H9 (cell line): ENCODE measurements around the gene RGS6. TPM values are rescaled to one million over a fixed set of nuclear protein-coding genes. Genes with fewer than 3 reads are reported as not detected.

Source experiments
- DNase-seq: peaks from one replicate; pipeline ENCODE4 v3.0.0-alpha.2; 2017
- H2AFZ ChIP-seq: one replicate; pipeline ENCODE4 v1.6.1; 2013; ENCODE audit warnings: mild to moderate bottlenecking, low read length, control low read depth, moderate library complexity
- H2AK5ac ChIP-seq: 2 replicates; pipeline ENCODE4 v1.6.1; 2013; ENCODE audit warnings: low read length, control low read depth, mixed read lengths; ENCODE audit not compliant: insufficient read length
- H2BK120ac ChIP-seq: one replicate; pipeline ENCODE4 v1.6.1; 2013; ENCODE audit warnings: low read depth, mild to moderate bottlenecking, low read length, control low read depth, inconsistent platforms; ENCODE audit not compliant: poor library complexity, severe bottlenecking
- H2BK12ac ChIP-seq: 2 replicates; pipeline ENCODE4 v1.6.1; 2013; ENCODE audit warnings: low read length, control low read depth, mixed read lengths, low read depth; ENCODE audit not compliant: insufficient read length
- H2BK15ac ChIP-seq: 2 replicates; pipeline ENCODE4 v1.6.1; 2013; ENCODE audit warnings: low read depth, low read length, control low read depth
- H2BK20ac ChIP-seq: one replicate; pipeline ENCODE4 v1.6.1; 2013; ENCODE audit warnings: low read depth, mild to moderate bottlenecking, low read length, control low read depth, inconsistent platforms; ENCODE audit not compliant: poor library complexity, severe bottlenecking
- H2BK5ac ChIP-seq: 2 replicates; pipeline ENCODE4 v1.6.1; 2013; ENCODE audit warnings: low read length, control low read depth, mixed read lengths; ENCODE audit not compliant: insufficient read length
- H3K14ac ChIP-seq: 2 replicates; pipeline ENCODE4 v1.6.1; 2013; ENCODE audit warnings: low read length, control low read depth; ENCODE audit not compliant: insufficient read depth
- H3K18ac ChIP-seq: 2 replicates; pipeline ENCODE4 v1.6.1; 2013; ENCODE audit warnings: low read depth, mild to moderate bottlenecking, mixed read lengths, low read length, control low read depth; ENCODE audit not compliant: insufficient read length
- H3K23ac ChIP-seq: 2 replicates; pipeline ENCODE4 v1.6.1; 2013; ENCODE audit warnings: low read length, control low read depth, mixed read lengths, low read depth; ENCODE audit not compliant: insufficient read length
- H3K23me2 ChIP-seq: 2 replicates; pipeline ENCODE4 v1.6.1; 2013; ENCODE audit warnings: low read depth, mild to moderate bottlenecking, mixed read lengths, low read length, control low read depth; ENCODE audit not compliant: insufficient read length, poor library complexity, severe bottlenecking
- H3K27ac ChIP-seq: 2 replicates; pipeline ENCODE4 v1.5.1; 2013; ENCODE audit warnings: low read length, control low read depth, mixed read lengths, low read depth; ENCODE audit not compliant: insufficient read length
- H3K27me3 ChIP-seq: 2 replicates; pipeline ENCODE4 v1.6.1; 2013; ENCODE audit warnings: low read length, control low read depth, inconsistent platforms; ENCODE audit not compliant: insufficient read depth
- H3K4ac ChIP-seq: 2 replicates; pipeline ENCODE4 v1.6.1; 2013; ENCODE audit warnings: low read depth, mild to moderate bottlenecking, control low read depth, inconsistent platforms, low read length, moderate library complexity
- H3K4me1 ChIP-seq: 2 replicates; pipeline ENCODE4 v1.6.1; 2013; ENCODE audit warnings: low read length, control low read depth, inconsistent platforms; ENCODE audit not compliant: insufficient read depth
- H3K4me2 ChIP-seq: 2 replicates; pipeline ENCODE4 v1.6.1; 2013; ENCODE audit warnings: low read length, control low read depth, mixed read lengths; ENCODE audit not compliant: insufficient read length, insufficient read depth
- H3K56ac ChIP-seq: 2 replicates; pipeline ENCODE4 v1.6.1; 2013; ENCODE audit warnings: low read depth, mild to moderate bottlenecking, mixed read lengths, low read length, control low read depth; ENCODE audit not compliant: insufficient read length
- H3K79me1 ChIP-seq: 2 replicates; pipeline ENCODE4 v1.6.1; 2013; ENCODE audit warnings: low read depth, mild to moderate bottlenecking, moderate library complexity, low read length, control low read depth, inconsistent platforms; ENCODE audit not compliant: insufficient read depth, poor library complexity, severe bottlenecking
- H3K79me2 ChIP-seq: 2 replicates; pipeline ENCODE4 v1.6.1; 2013; ENCODE audit warnings: low read length, control low read depth, inconsistent platforms; ENCODE audit not compliant: insufficient read depth
- H3K9ac ChIP-seq: 2 replicates; pipeline ENCODE4 v1.6.1; 2013; ENCODE audit warnings: low read length, control low read depth, mixed read lengths; ENCODE audit not compliant: insufficient read length; ENCODE audit errors: extremely low read depth
- H3K9me3 ChIP-seq: one replicate; pipeline ENCODE4 v1.6.1; 2013; ENCODE audit warnings: low read depth, low read length, inconsistent platforms; ENCODE audit not compliant: control insufficient read depth
- H3T11ph ChIP-seq: one replicate; pipeline ENCODE4 v1.6.1; 2013; ENCODE audit warnings: mild to moderate bottlenecking, low read length, control low read depth, inconsistent platforms
- H4K20me1 ChIP-seq: one replicate; pipeline ENCODE4 v1.6.1; 2013; ENCODE audit not compliant: control insufficient read depth, insufficient read length, insufficient read depth
- H4K5ac ChIP-seq: 2 replicates; pipeline ENCODE4 v1.6.1; 2013; ENCODE audit warnings: low read depth, mild to moderate bottlenecking, mixed read lengths, low read length, control low read depth; ENCODE audit not compliant: insufficient read length
- H4K8ac ChIP-seq: replicated peaks from 2 replicates; pipeline ENCODE4 v1.6.1; 2013; ENCODE audit warnings: low read length, control low read depth, mixed read lengths, low read depth; ENCODE audit not compliant: insufficient read length
- H4K91ac ChIP-seq: 2 replicates; pipeline ENCODE4 v1.6.1; 2013; ENCODE audit warnings: low read depth, mild to moderate bottlenecking, moderate library complexity, mixed read lengths, low read length, control low read depth; ENCODE audit not compliant: insufficient read length
- H3K27ac Mint-ChIP-seq, 3 experiments: 2 replicates in 2 of 3; 3 replicates in 1 of 3; pipeline ENCODE4 v1.8.0; 2020 to 2021; ENCODE audit warnings: mixed read lengths in 3 of 3, mild to moderate bottlenecking in 1 of 3, moderate library complexity in 1 of 3
- H3K27me3 Mint-ChIP-seq: 2 replicates; pipeline ENCODE4 v1.8.0; 2021; ENCODE audit warnings: low read depth, mild to moderate bottlenecking, moderate library complexity, mixed read lengths
- H3K36me3 Mint-ChIP-seq, 3 experiments: 2 replicates in 2 of 3; 3 replicates in 1 of 3; pipeline ENCODE4 v1.8.0; 2020 to 2021; ENCODE audit warnings: low read depth in 3 of 3, mixed read lengths in 3 of 3; ENCODE audit not compliant: insufficient read depth in 1 of 3
- H3K4me1 Mint-ChIP-seq, 2 experiments: 2 replicates each; pipeline ENCODE4 v1.8.0; 2020; ENCODE audit warnings: mixed read lengths in 2 of 2
- H3K4me3 Mint-ChIP-seq, 2 experiments: 2 replicates in 1 of 2; 3 replicates in 1 of 2; pipeline ENCODE4 v1.8.0; 2020 to 2021; ENCODE audit warnings: mild to moderate bottlenecking in 2 of 2, mixed read lengths in 2 of 2, moderate library complexity in 1 of 2
- H3K9me3 Mint-ChIP-seq, 2 experiments: 2 replicates in 1 of 2; 3 replicates in 1 of 2; pipeline ENCODE4 v1.8.0; 2020; ENCODE audit warnings: mild to moderate bottlenecking in 2 of 2, mixed read lengths in 2 of 2, moderate library complexity in 1 of 2
- WGBS: extraction: QIAGEN DNeasy Blood & Tissue Kit; methylation state at CpG from one replicate; pipeline ENCODE4 v1.1.7; 2013; ENCODE audit warnings: missing lambda C conversion rate, low lambda C conversion rate, mixed read lengths; ENCODE audit not compliant: insufficient read length; ENCODE audit errors: extremely low coverage; 5-methylcytosine and 5-hydroxymethylcytosine counted together
- total RNA-seq: library from RNA; stranded (reverse); gene quantifications from 2 replicates; pipeline ENCODE4 v1.2.1, GENCODE V29; 2021
- TF ChIP-seq, protein P1 (sequence below): fragments of 200-600 bp; sonication (generic); conservative IDR thresholded peaks from 3 replicates; pipeline ENCODE4 v1.8.0; 2021; ENCODE audit warnings: antibody characterized with exemption, mild to moderate bottlenecking

The RGS6 gene
- total RNA-seq, 1 experiment from 2014 or later = 3.0 TPM

GRCh38 chr14:72318648-72319047, 386.4 kb downstream of the RGS6 start:
- WGBS = no CpG with 5 or more reads among the region's 4 CpGs
- H4K5ac ChIP-seq = no peak overlapping the region
- no peak overlapping the region for H3K4me3 Mint-ChIP-seq
- TF ChIP-seq, protein P1, sequence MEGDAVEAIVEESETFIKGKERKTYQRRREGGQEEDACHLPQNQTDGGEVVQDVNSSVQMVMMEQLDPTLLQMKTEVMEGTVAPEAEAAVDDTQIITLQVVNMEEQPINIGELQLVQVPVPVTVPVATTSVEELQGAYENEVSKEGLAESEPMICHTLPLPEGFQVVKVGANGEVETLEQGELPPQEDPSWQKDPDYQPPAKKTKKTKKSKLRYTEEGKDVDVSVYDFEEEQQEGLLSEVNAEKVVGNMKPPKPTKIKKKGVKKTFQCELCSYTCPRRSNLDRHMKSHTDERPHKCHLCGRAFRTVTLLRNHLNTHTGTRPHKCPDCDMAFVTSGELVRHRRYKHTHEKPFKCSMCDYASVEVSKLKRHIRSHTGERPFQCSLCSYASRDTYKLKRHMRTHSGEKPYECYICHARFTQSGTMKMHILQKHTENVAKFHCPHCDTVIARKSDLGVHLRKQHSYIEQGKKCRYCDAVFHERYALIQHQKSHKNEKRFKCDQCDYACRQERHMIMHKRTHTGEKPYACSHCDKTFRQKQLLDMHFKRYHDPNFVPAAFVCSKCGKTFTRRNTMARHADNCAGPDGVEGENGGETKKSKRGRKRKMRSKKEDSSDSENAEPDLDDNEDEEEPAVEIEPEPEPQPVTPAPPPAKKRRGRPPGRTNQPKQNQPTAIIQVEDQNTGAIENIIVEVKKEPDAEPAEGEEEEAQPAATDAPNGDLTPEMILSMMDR = no peak
- H3K36me3 Mint-ChIP-seq = no peaks in the 10 kb centered on the region
- H3T11ph ChIP-seq = no peak overlapping the region
- no peaks in the 10 kb centered on the region for H3K23me2 ChIP-seq
- H3K4me1 Mint-ChIP-seq = peaks cover 8 to 11% of the 10 kb centered on the region in 2 experiments
- H4K8ac ChIP-seq = no peak overlapping the region
- no peak overlapping the region for H3K18ac ChIP-seq
- H3K27me3 Mint-ChIP-seq = no peaks in the 10 kb centered on the region
- no peak overlapping the region for H2BK12ac ChIP-seq
- no peaks in the 10 kb centered on the region for H3K27me3 ChIP-seq
- no peak overlapping the region for H2BK15ac ChIP-seq
- H3K4me2 ChIP-seq = no peak overlapping the region
- H3K4ac ChIP-seq = no peak overlapping the region
- H3K27ac ChIP-seq = no peak overlapping the region
- no peak overlapping the region for H2BK120ac ChIP-seq
- H3K9ac ChIP-seq = no peak overlapping the region
- H3K9me3 Mint-ChIP-seq = peaks cover 2 to 7% of the 10 kb centered on the region in 2 experiments; a peak in 2 of 5 replicates
- no peak overlapping the region for H4K91ac ChIP-seq
- H3K27ac Mint-ChIP-seq = no peak overlapping the region
- no peaks in the 10 kb centered on the region for H4K20me1 ChIP-seq
- no peak overlapping the region for H3K23ac ChIP-seq
- H3K14ac ChIP-seq = no peak overlapping the region
- H3K79me1 ChIP-seq = no peaks in the 10 kb centered on the region
- no peak overlapping the region for H2AK5ac ChIP-seq
- no peak overlapping the region for H2BK5ac ChIP-seq
- H3K79me2 ChIP-seq = no peaks in the 10 kb centered on the region
- no peak overlapping the region for H3K56ac ChIP-seq
- no peak overlapping the region for H2AFZ ChIP-seq
- no peak for DNase-seq
- no peaks in the 10 kb centered on the region for H3K4me1 ChIP-seq
- no peak overlapping the region for H2BK20ac ChIP-seq
- H3K9me3 ChIP-seq = no peaks in the 10 kb centered on the region
